Measurements from ENCODE around the gene EHBP1L1. TPM values are rescaled to one million over a fixed set of nuclear protein-coding genes. Genes with fewer than 3 reads are reported as not detected.

The EHBP1L1 gene
- total RNA-seq, 1 experiment from 2014 or later, result 19.6 TPM

DNA sequence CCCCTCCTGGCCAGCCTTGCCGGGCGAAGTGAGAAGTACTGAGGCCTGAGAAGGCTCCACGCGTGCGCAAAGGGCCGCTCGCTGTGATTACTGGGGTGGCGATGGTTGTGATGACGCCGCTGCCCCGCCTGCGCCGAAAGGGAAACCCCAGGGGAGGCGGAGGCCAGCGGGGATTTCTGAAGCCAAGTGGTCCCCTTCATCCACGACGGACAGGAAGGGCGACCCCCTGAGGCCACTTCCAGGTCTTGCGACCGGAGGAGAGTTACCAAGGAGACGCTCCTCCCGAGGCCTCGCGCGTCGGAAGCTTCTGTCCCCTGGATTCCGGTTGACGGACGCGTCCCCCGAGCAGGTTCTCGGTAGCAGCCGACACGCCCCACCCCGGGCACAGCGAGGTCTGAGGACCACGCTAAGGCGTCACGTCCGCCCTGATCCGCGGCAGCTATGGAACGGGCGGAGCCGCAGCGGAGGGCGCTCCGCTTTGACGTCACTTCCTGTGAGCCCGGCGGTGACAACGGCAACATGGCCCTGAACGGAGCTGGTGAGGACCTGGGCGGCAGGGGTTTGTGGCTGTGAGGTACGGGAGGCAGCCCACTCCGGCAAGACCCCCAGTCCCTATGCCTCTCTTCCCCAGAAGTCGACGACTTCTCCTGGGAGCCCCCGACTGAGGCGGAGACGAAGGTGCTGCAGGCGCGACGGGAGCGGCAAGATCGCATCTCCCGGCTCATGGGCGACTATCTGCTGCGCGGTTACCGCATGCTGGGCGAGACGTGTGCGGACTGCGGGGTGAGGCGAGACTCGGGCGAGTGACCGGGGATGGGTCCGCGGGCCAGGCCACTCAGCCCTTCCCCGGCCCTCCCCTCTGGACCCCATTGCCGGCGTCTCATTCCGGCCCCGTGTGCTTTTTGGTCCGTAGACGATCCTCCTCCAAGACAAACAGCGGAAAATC lies 5.6 kb upstream of the EHBP1L1 start, which contains the start of gene ZNRD2:
ZNRD2 (plus strand) TSS at position 505 of the 946 bp plus-strand sequence; CDS start at position 520, 15 bp downstream.
- TF ChIP-seq, protein P1, sequence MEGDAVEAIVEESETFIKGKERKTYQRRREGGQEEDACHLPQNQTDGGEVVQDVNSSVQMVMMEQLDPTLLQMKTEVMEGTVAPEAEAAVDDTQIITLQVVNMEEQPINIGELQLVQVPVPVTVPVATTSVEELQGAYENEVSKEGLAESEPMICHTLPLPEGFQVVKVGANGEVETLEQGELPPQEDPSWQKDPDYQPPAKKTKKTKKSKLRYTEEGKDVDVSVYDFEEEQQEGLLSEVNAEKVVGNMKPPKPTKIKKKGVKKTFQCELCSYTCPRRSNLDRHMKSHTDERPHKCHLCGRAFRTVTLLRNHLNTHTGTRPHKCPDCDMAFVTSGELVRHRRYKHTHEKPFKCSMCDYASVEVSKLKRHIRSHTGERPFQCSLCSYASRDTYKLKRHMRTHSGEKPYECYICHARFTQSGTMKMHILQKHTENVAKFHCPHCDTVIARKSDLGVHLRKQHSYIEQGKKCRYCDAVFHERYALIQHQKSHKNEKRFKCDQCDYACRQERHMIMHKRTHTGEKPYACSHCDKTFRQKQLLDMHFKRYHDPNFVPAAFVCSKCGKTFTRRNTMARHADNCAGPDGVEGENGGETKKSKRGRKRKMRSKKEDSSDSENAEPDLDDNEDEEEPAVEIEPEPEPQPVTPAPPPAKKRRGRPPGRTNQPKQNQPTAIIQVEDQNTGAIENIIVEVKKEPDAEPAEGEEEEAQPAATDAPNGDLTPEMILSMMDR (IDR thresholded peaks at IDR 0.05; ENCODE audit: insufficient read depth in 1 of 2, low read depth in 1 of 2, low read length in 1 of 2, severe bottlenecking in 1 of 2, unreplicated experiment in 1 of 2), result peak; percentile 40 to 58
- peaks cover 1% of the 10 kb centered on the region for H3K36me3 ChIP-seq (ENCODE audit: control insufficient read depth, insufficient read depth, low read length)
- peaks cover 57% of the 10 kb centered on the region for H3K36me3 Mint-ChIP-seq (ENCODE audit: insufficient read depth, unreplicated experiment)

DNA sequence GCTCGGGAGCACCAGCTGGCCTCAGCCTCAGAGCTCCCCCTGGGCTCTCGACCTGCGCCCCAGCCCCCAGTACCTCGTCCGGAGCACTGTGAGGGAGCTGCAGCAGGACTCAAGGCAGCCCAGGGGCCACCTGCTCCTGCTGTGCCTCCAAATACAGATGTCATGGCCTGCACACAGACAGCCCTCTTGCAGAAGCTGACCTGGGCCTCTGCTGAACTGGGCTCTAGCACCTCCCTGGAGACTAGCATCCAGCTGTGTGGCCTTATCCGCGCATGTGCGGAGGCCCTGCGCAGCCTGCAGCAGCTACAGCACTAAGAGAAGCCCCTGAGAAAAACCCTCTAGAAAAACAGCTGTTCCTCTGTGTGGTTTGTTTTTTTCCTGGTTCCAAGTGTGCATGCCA lies 4.4 kb upstream of the EHBP1L1 start:
- intact Hi-C loops (cut with micrococcal nuclease; ENCODE audit: unreplicated experiment), result loop anchor here (2.0 kb wide), 2 partner anchors 31 to 49 kb away; no protein-coding TSS in a partner anchor
- peaks cover 36% of the 10 kb centered on the region for H3K4me1 ChIP-seq
- no peaks in the 10 kb centered on the region for H3K27me3 ChIP-seq (replicated peaks; ENCODE audit: control insufficient read depth, insufficient read depth, low read length)
- DNase-seq, result peak in 1 of 2 experiments; percentile 33
- no peaks in the 10 kb centered on the region for H3K9me3 Mint-ChIP-seq (ENCODE audit: unreplicated experiment)
- CTCF ChIA-PET, result interaction anchor here (2.2 to 3.5 kb wide), 3 partner anchors 14 to 30 kb away, joined by 9 to 23 read pairs (median 9); no protein-coding TSS in a partner anchor
- peaks cover 25% of the 10 kb centered on the region for H3K4me1 Mint-ChIP-seq (ENCODE audit: low read depth, unreplicated experiment)
- POLR2A ChIA-PET, result interaction anchor here (0.6 to 1.6 kb wide), 2 partner anchors 13 to 431 kb away, joined by 4 to 11 read pairs; partner anchors contain the start of genes BANF1, EIF1AD and LTBP3
- peak overlapping the region; percentile 98 for H3K4me3 Mint-ChIP-seq (ENCODE audit: unreplicated experiment)
- H3K36me3 ChIP-seq (ENCODE audit: control insufficient read depth, insufficient read depth, low read length), result peaks cover 1% of the 10 kb centered on the region
- no peaks in the 10 kb centered on the region for H3K9me3 ChIP-seq
- TF ChIP-seq, protein P1 (IDR thresholded peaks at IDR 0.05; ENCODE audit: insufficient read depth in 1 of 2, low read depth in 1 of 2, low read length in 1 of 2, severe bottlenecking in 1 of 2, unreplicated experiment in 1 of 2), result no peak
- no peaks in the 10 kb centered on the region for H3K27me3 Mint-ChIP-seq (ENCODE audit: insufficient read depth, unreplicated experiment)
- H3K4me3 ChIP-seq (ENCODE audit: low read depth, low read length), result peak overlapping the region; percentile 99; the same call in 1 of the 2 replicates
- no TSS peak for BruUV-seq (replicated peaks)
- H3K36me3 Mint-ChIP-seq (ENCODE audit: insufficient read depth, unreplicated experiment), result peaks cover 65% of the 10 kb centered on the region
- peak overlapping the region; percentile 92 for H3K27ac Mint-ChIP-seq (ENCODE audit: unreplicated experiment)

More for the DNA sequence above, 5.6 kb upstream of the EHBP1L1 start, which contains the start of gene ZNRD2:
- Mint-ChIP-seq H3K4me1 (ENCODE audit: low read depth, unreplicated experiment) (peaks cover 25% of the 10 kb centered on the region), H3K27me3 (ENCODE audit: insufficient read depth, unreplicated experiment) (no peaks in the 10 kb centered on the region), H3K9me3 (ENCODE audit: unreplicated experiment) (no peaks in the 10 kb centered on the region), H3K27ac (ENCODE audit: unreplicated experiment) (peak within 1 kb of the TSS; percentile 97), H3K4me3 (ENCODE audit: unreplicated experiment) (peak within 1 kb of the TSS; percentile 98)
- DNase-seq, result peak; percentile 98 to 99
- intact Hi-C loops (cut with micrococcal nuclease; ENCODE audit: unreplicated experiment), result loop anchor here (1.0 to 2.0 kb wide), 4 partner anchors 12 to 47 kb away; partner anchors contain the start of gene LTBP3
- Histone ChIP-seq H3K4me1 (peaks cover 31% of the 10 kb centered on the region), H3K27me3 (replicated peaks; ENCODE audit: control insufficient read depth, insufficient read depth, low read length) (no peaks in the 10 kb centered on the region), H3K9me3 (no peaks in the 10 kb centered on the region), H3K4me3 (ENCODE audit: low read depth, low read length) (peak within 1 kb of the TSS; percentile 99)
- BruUV-seq (replicated peaks), result TSS peak; percentile 76
- CTCF ChIA-PET, result interaction anchor here (0.5 to 3.5 kb wide), 12 partner anchors 10 to 432 kb away, joined by 3 to 23 read pairs (median 4); partner anchors contain the start of genes EIF1AD, PCNX3 and SCYL1
- POLR2A ChIA-PET, result interaction anchor here (0.6 to 1.1 kb wide), 10 partner anchors 9 to 309 kb away, joined by 3 to 7 read pairs (median 3); partner anchors contain the start of genes DPF2, NEAT1, PCNX3 and POLA2

DNA sequence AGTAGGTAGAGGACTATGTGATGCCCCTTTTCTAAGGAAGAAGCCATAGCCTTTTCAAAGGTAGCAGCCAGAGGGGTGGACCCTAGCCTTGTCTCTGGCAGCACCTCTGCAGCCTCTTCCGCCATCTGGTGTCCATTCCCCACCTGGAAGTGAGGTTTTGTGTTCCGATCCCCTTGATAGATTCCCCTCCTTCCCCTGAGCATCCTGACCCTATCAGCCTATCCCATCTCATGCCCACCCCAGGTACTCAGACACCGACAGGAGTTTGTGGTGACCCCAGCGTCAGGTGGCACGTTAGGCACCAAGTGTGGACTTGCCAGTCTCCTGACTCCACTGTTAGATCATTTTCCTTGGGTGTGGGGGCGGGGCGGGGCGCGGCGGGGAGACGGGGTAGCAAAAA lies 3.9 kb upstream of the EHBP1L1 start:
- TF ChIP-seq, protein P1 (IDR thresholded peaks at IDR 0.05; ENCODE audit: insufficient read depth in 1 of 2, low read depth in 1 of 2, low read length in 1 of 2, severe bottlenecking in 1 of 2, unreplicated experiment in 1 of 2), result peak; percentile 32 to 54
- Histone ChIP-seq H3K4me3 (ENCODE audit: low read depth, low read length) (peak overlapping the region; percentile 66), H3K27me3 (replicated peaks; ENCODE audit: control insufficient read depth, insufficient read depth, low read length) (no peaks in the 10 kb centered on the region), H3K4me1 (peaks cover 41% of the 10 kb centered on the region), H3K36me3 (ENCODE audit: control insufficient read depth, insufficient read depth, low read length) (peaks cover under 1% of the 10 kb centered on the region), H3K9me3 (no peaks in the 10 kb centered on the region)
- H3K27ac Mint-ChIP-seq (ENCODE audit: unreplicated experiment), result peak overlapping the region; percentile 92
- CTCF ChIA-PET, result interaction anchor here (0.8 to 3.5 kb wide), 10 partner anchors 10 to 101 kb away, joined by 3 to 23 read pairs (median 8); no protein-coding TSS in a partner anchor
- H3K4me1 Mint-ChIP-seq (ENCODE audit: low read depth, unreplicated experiment), result peaks cover 25% of the 10 kb centered on the region
- no peaks in the 10 kb centered on the region for H3K27me3 Mint-ChIP-seq (ENCODE audit: insufficient read depth, unreplicated experiment)
- H3K4me3 Mint-ChIP-seq (ENCODE audit: unreplicated experiment), result peak overlapping the region; percentile 98
- H3K9me3 Mint-ChIP-seq (ENCODE audit: unreplicated experiment), result no peaks in the 10 kb centered on the region
- no TSS peak for BruUV-seq (replicated peaks)
- H3K36me3 Mint-ChIP-seq (ENCODE audit: insufficient read depth, unreplicated experiment), result peaks cover 70% of the 10 kb centered on the region
- DNase-seq, result peak; percentile 69 to 73
- POLR2A ChIA-PET, result interaction anchor here (1.0 to 1.6 kb wide), 3 partner anchors 13 to 75 kb away, joined by 3 to 4 read pairs (median 4); partner anchors contain the start of gene LTBP3
- intact Hi-C loops (cut with micrococcal nuclease; ENCODE audit: unreplicated experiment), result loop anchor here (1.0 to 2.0 kb wide), 3 partner anchors 31 to 49 kb away; partner anchors contain the start of gene PCNX3
